ENCODE measurements around the gene LAPTM5.

LAPTM5 gene

DNA sequence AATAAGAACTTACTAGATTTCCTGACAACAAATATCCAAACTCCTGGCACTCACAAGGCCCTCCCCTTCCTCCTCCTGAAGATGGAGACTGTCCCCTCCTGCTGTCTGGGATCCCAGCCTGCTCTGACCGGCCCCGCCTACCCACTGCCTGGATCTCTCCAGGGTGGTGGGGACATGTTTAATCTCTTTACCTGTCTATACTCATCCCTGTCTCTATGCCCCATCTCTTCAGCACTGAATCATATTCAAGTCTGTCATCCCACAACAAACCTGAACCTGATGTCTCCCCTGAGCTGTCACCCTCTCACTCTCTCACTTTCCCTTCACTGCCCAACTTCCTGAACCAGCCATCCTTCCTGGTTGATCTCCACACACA lies 56.3 kb downstream of the LAPTM5 start:
- no peak overlapping the region for H3K27ac ChIP-seq (ENCODE audit: extremely low read depth, low read depth, low read length)
- H3K4me3 ChIP-seq (ENCODE audit: low read depth, low read length), result no peak overlapping the region
- H3K4me1 ChIP-seq (ENCODE audit: control insufficient read depth, insufficient read depth, low read length), result no peaks in the 10 kb centered on the region
- ChIA-PET POLR2A (no interaction called here), CTCF (interaction anchor here (0.6 kb wide), 1 partner anchor 558 kb away, joined by 3 read pairs; no protein-coding TSS in a partner anchor)
- H3K9me3 ChIP-seq (ENCODE audit: control insufficient read depth, insufficient read depth, low read depth, low read length), result no peaks in the 10 kb centered on the region
- no peak for TF ChIP-seq KLF8 (tag by site-specific recombination; IDR thresholded peaks at IDR 0.05)
- TF ChIP-seq ZNF169 (tag by site-specific recombination; IDR thresholded peaks at IDR 0.05), result no peak
- no peak for TF ChIP-seq SCRT2 (tag by site-specific recombination; IDR thresholded peaks at IDR 0.05)
- TF ChIP-seq ZEB2 (tag by site-specific recombination; IDR thresholded peaks at IDR 0.05), result peak; percentile 8; the same call in 1 of the 2 replicates
- TF ChIP-seq KLF7 (tag by site-specific recombination; IDR thresholded peaks at IDR 0.05; ENCODE audit: borderline replicate concordance), result no peak
- TF ChIP-seq SP3 (tag by site-specific recombination; IDR thresholded peaks at IDR 0.05), result peak; percentile 15; the same call in 1 of the 2 replicates
- TF ChIP-seq HOXC10 (CRISPR knock-in tag; IDR thresholded peaks at IDR 0.05), result no peak
- TF ChIP-seq GLI4 (tag by site-specific recombination; IDR thresholded peaks at IDR 0.05), result no peak
- TF ChIP-seq PRDM1 (tag by site-specific recombination; IDR thresholded peaks at IDR 0.05), result peak; percentile 33; the same call in 1 of the 2 replicates
- no peak for TF ChIP-seq ZNF747 (tag by site-specific recombination; IDR thresholded peaks at IDR 0.05)
- no peaks in the 10 kb centered on the region for H3K36me3 ChIP-seq (ENCODE audit: control insufficient read depth in 2 of 2, insufficient read depth in 1 of 2, low read length in 2 of 2)

DNA sequence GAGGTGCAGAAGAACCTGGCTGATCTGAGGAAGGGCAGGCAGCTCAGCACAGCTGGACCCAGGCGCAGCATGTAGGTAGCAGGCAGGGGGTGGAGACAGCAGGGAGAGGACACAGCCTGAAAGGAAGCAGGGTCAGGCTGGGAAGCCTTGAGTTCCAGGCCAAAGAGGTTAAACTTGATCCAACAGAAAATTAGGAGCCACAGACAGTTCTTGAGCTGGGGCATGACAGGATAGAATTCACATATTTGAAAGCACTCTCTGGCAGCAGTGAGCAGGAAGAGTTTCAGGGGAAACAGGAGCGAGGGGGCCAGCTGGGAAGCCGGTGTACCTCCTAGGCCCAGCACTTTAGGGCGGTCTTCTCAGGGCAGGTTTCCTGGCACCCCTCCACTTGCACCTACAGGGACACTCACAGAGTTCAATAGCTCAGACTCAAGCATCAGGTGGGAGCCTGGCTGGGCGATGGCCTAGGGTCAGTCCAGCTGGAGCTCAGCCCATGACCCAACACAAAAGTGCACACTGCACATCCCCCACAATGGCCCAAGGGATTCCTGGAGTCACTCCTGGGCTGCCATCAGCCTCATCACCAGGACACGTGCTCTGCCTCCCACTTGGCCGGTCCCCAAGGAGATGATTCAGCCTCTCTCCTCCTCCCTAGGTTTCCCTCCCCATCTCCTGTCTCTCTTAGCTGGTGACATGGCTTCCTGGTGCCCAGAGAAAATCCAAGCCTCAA lies 56.9 kb downstream of the LAPTM5 start:
- Histone ChIP-seq H3K36me3 (ENCODE audit: control insufficient read depth in 2 of 2, insufficient read depth in 1 of 2, low read length in 2 of 2) (no peaks in the 10 kb centered on the region), H3K4me3 (ENCODE audit: low read depth, low read length) (no peak overlapping the region), H3K4me1 (ENCODE audit: control insufficient read depth, insufficient read depth, low read length) (no peaks in the 10 kb centered on the region), H3K27ac (ENCODE audit: extremely low read depth, low read depth, low read length) (no peak overlapping the region), H3K9me3 (ENCODE audit: control insufficient read depth, insufficient read depth, low read depth, low read length) (no peaks in the 10 kb centered on the region)
- POLR2A ChIA-PET, result no interaction called here
- CTCF ChIA-PET, result no interaction called here
- peak; percentile 61 for TF ChIP-seq ZFHX2 (tag by site-specific recombination; conservative IDR thresholded peaks at IDR 0.05)
- TF ChIP-seq ZNF560 (tag by site-specific recombination; IDR thresholded peaks at IDR 0.05; ENCODE audit: borderline replicate concordance), result no peak
- no peak for TF ChIP-seq ZNF843 (tag by site-specific recombination; IDR thresholded peaks at IDR 0.05)
- 0 out of 2 replicates have a peak, but pooled peaks have one; percentile 33 for TF ChIP-seq KLF8 (tag by site-specific recombination; IDR thresholded peaks at IDR 0.05)
- no peak for TF ChIP-seq ZNF148 (tag by site-specific recombination; IDR thresholded peaks at IDR 0.05; ENCODE audit: borderline replicate concordance)
- TF ChIP-seq ZNF23 (tag by site-specific recombination; IDR thresholded peaks at IDR 0.05; ENCODE audit: borderline replicate concordance), result 0 out of 2 replicates have a peak, but pooled peaks have one; percentile 41
- TF ChIP-seq BCL11B (tag by site-specific recombination; IDR thresholded peaks at IDR 0.05; ENCODE audit: low read depth), result no peak
- no peak for TF ChIP-seq SETDB1 (IDR thresholded peaks at IDR 0.05; ENCODE audit: insufficient read length, low read length)
- TF ChIP-seq EGR2 (tag by site-specific recombination; IDR thresholded peaks at IDR 0.05; ENCODE audit: low read depth), result peak; percentile 36; the same call in 1 of the 2 replicates
- TF ChIP-seq ZNF335 (tag by site-specific recombination; conservative IDR thresholded peaks at IDR 0.05), result peak; percentile 36; the same call in 1 of the 2 replicates
- 0 out of 2 replicates have a peak, but pooled peaks have one; percentile 14 for TF ChIP-seq ZNF629 (tag by site-specific recombination; IDR thresholded peaks at IDR 0.05)
- TF ChIP-seq ZSCAN18 (tag by site-specific recombination; IDR thresholded peaks at IDR 0.05), result no peak
- TF ChIP-seq IKZF3 (tag by site-specific recombination; IDR thresholded peaks at IDR 0.05), result no peak
- TF ChIP-seq ZSCAN23 (tag by site-specific recombination; IDR thresholded peaks at IDR 0.05), result no peak
- TF ChIP-seq ZNF600 (tag by site-specific recombination; IDR thresholded peaks at IDR 0.05), result peak; percentile 27; the same call in 1 of the 2 replicates
- TF ChIP-seq ZBTB1 (tag by site-specific recombination; IDR thresholded peaks at IDR 0.05), result no peak
- TF ChIP-seq ZNF311 (tag by site-specific recombination; IDR thresholded peaks at IDR 0.05; ENCODE audit: borderline replicate concordance), result no peak
- peak; percentile 86 for TF ChIP-seq ZNF16 (tag by site-specific recombination; IDR thresholded peaks at IDR 0.05; ENCODE audit: low read depth)
- TF ChIP-seq PRDM1 (tag by site-specific recombination; IDR thresholded peaks at IDR 0.05), result no peak
- peak; percentile 88 for TF ChIP-seq WT1 (tag by site-specific recombination; IDR thresholded peaks at IDR 0.05)
- peak; percentile 47 for TF ChIP-seq SP3 (tag by site-specific recombination; IDR thresholded peaks at IDR 0.05)
- TF ChIP-seq SP7 (tag by site-specific recombination; IDR thresholded peaks at IDR 0.05), result peak; percentile 49; the same call in 1 of the 2 replicates
- TF ChIP-seq ZNF580 (tag by site-specific recombination; IDR thresholded peaks at IDR 0.05), result no peak
- TF ChIP-seq ZIC2 (tag by site-specific recombination; IDR thresholded peaks at IDR 0.05), result peak; percentile 42; the same call in 1 of the 2 replicates

Measured in HEK293 (cell line).